HG03025 (cell line): ENCODE measurements around the gene VPS18.

ENCODE experiments used
- ATAC-seq: cut with Tn5 transposase; IDR thresholded peaks from one replicate; pipeline ENCODE4 v1.9.1; 2021; ENCODE audit warnings: mild to moderate bottlenecking, moderate library complexity; ENCODE audit not compliant: unreplicated experiment, low FRiP score

The VPS18 gene

DNA sequence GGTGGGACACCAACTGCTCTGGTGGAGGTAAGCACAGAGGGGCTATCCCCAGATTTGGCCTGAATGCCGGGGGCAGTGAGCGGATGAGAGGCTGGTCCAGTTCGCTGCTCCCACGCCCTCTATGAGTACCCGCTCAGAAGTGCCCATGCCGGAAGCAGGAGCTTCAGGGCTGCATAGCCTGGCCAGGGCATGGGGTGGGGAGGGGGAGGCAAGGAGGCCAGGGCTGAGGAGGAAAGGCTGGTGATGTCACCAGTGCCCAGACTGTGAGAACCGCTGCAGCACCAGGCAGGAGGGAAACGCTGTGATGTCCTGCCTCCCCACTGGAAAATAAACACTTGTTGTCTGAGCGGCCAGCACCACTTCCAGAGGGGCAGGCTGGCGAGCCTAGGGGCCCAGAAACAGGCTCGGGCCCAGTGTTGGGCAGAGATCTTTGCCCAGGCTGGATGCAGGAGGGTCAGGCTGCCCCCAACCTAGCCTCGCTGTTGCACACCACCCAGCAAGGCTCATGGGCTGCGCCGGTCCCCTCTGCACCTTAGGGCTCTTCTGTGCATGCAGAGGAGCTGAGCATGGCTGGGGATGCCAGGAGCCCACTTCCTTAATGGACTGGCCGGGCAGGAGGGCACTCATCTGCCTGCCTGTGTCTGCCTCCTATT lies 24.0 kb downstream of the VPS18 start:
- ATAC-seq: no peak

DNA sequence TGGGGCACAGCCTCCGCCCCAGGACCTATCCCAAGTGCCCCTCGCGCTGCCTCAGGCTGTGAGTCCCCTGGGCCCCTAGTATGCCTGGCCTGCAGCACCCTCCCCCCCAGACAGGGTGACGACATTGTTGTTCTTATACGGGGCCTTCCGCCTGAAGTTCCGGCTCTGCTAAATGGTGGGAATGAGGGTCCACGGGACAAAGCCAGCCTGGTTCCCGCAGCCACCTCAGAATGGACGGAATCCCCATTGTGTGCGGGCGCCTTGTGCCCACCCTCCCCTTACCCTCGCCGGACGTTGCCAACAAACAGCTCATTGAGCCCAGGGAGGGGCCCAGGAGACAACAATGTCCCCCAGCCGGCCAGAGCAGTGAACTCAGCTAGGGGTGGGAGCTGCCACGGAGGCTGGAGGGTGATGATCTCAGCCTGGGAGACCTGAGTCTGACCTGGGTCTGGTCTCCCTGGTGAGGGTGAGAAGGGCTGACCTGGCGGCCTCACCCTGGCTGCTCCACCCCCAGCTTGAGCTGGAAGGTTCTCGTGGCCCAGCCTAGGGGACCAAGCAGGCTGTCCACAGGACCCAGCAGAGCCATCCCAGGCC lies 24.6 kb downstream of the VPS18 start:
- ATAC-seq: no peak

DNA sequence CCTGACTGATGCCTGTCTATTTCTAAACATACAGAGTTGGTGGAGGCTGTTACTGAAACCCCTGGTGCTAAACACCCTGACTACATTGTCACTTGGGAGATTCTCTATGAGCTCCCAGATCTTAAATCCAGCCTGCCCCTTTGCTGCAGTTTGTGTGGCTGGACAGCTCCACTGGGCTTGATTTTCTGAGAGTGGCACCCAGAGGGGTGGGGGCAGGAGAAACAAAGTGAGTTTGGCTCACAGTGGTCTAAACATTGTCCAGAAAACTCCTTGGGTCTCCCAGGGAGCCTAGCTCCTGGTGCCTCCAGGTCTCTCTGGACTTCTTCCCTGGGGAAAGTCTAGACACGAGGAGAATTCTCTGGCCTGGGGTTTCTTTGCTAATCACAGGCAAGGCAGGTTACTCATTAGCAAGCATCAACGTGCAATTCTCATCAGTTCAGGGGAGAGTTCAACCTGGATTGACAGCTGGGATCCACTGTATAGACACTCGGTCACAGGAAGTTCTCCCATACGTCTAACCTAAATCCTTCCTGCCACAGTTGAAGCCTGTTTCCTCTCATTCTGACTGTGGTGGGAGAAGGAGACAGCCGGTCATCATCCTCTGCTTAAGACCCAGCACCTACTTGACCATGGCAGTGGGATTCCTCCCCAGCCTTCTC lies 27.8 kb downstream of the VPS18 start:
- no peak for ATAC-seq

DNA sequence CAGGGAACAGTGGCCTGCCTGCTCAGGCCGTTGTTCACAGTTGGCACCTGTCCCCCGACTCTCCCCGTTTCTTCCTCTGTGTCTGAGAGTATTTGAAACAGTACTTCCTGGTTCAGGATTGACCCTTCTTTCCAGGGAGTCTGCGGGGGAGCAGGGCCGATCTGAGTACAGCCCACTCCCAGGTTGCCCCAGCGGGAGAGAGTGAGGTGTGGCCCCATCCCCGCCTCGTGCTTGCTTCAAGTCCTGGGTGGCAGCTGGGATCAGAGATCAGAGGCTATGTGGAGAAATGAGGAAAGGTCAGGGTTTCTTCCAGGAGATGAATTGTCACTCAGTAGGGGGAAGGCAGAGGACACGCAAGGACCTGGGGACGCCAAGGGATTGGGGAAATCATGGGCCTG lies 28.4 kb downstream of the VPS18 start:
- no peak for ATAC-seq

DNA sequence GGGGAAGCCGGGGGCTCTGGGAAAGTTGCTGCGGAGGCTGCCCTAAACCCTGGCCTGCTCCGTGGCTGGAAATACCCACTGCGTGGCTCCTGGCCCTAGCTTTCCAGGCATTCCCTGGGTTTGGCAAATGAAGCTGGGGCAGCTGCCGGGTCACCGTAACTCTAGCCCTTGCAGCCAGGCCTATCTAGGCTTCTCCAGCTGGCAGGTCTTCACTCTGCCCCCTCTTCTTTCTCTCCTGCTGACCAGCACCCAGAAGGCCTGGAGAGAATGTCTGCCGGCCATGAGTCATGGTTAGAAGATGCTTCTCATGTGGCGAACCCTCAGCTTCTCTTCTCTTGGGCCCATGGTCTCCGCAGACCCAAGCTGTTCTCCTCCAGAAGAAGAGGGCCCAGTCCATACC lies 29.3 kb downstream of the VPS18 start:
- no peak for ATAC-seq

DNA sequence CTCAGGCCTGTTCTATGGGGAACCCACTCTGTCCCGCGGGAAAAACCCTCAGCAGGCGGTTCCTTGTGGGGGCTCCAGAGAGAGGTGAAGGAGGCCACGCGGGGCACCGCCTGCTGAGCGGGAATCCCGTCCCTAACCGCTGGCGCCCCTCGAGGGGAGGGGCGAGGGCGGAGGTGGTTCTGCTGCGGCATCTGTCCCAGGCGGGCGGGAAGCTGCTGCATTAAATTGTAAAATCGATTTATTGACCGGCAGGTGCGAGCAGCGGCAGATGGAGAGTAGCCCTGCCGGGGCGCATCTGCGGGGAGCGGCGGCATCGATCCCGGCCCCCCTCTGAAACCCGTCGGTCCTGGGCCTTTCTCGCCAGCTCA lies 31.2 kb downstream of the VPS18 start:
- no peak for ATAC-seq

DNA sequence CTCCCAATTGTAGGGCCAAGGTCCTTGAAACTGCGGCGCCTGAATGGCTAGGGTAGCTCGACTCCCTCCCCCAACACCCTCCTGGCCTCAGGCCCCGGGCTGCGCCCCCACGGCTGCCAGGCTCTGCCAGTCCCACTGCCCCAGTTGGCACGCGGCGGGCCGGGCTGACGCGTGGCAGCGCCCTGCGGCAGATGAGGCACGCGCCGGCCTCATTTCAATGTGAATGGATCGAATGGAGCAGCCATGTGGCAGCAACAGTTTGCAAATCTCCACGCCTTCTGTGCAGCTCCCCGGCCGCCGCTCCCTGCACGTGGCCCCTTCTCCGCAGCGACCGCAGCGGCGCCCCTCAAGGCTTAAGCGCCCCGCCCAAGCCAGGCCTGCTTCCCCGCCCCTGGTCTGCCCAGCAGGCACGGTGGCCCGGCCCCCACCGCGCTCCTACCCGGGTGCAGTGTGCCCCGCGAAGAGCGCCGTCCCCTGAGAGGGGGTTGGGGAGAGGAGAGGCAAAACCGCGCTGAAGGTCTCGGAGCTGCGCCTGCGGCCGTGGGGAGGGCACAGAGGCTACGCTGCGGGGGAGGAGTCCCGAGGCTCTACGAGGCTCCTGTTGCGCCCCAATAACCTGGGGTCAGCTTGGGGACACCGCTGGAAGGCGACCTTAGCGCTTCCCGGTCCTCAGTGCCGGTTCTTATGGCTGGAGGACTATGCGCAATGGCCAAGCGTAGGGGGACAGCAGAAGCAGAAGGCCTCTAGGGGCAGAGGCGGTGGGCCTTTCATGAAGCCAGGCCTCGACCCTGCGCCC lies 31.8 kb downstream of the VPS18 start:
- no peak for ATAC-seq

DNA sequence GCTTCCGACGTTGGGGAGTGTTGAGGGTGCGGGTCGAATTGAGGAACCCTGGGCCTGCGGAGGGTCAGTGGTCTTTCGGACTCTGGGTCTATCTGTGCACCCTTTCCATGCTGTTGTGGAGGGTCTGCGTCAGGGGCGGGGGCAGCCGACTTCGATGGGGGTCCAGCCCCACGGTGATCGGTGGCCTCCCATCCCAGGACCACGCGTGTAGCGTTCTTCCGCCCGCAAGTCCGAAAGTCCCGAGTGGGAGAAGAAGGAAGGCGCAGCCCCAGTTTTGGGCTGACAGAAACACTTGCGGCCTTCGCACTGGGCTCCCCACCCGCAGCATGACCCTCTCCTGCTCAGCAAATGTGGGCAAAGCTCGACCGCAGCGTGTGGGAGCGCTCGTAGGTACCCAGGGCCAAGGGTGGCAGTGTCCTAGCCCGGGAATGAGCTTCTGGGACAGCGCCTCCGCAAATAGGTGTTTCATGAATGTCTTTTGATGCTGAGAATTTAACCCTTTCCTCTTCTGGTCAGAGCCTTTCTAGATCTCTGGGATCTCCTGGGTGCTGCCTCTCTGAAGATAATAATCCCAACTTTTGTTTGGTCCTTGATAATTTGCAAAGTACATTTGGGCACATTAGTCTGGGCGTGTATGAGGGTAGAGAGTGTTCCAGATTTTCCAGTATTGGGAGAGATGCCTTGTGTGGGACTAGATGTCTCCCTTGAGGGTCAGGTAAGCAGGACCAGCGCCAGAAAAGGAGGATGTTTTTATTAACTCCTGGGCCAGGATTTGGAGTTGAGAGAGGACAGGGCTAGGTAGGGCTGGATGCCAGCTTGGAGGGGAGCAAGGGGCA lies 32.6 kb downstream of the VPS18 start:
- no peak for ATAC-seq

DNA sequence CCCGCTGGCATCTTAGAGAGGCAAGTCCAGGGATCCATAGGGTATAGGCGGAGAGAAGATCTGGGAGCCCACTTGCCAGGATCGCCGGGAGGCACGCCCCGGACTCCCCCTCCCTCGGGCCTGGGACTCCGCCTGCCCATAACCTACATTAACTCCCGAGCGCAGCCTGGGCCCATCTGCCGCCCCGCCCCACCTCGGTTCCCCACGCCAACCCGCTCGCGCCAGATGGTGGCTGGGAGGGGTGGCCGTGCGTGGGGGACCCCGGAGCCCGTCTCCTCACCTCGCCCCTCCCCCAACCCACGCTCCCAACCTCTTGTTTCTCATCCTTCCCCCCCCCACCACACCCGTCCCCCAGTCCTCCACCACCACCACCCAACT lies 33.2 kb downstream of the VPS18 start:
- ATAC-seq: no peak

DNA sequence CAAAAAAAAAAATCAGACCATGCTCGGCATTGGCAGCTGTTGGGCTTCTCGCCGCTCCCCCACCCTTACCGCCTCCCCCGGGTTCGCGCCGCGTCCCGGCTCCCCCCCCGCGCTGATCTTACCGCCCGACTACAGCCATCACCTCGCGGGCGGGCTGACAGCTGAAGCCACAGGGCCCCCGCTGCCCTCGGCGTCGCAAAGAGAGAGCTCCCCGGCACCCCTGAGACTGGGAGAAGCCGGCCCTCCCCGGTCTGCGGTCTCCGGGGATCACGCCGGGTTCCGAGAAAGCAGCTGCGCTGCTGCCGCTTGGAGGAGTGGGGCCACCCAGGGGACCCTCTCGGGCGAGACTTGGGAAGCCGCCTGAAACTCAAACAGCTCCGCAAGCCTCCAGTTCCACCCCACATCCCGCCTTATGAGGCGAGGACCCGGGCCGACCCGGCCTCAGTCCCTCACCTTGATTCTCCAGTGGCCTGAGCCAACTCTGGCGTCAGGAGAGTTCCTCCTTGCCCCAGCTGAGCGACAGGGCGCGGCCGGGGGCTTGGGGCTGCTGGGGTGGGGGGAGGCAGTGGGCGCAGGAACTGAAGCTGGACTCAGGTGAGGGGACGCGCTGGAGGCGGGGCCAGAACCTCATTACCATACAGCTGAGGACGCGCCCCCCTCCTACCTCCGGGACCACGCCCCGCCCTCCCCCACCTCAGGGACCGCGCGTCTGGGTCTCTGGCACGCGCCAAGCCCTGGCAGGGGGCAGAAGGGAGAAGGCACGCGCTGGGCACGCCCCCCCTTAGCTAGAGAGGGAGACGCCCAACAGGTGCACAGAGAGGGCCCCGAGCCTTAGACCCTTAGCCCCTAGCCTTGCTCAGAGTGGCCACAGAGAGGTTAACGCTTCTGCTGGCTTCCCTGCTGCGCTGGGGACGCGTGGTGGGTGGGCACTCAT lies 33.9 kb downstream of the VPS18 start:
- no peak for ATAC-seq

DNA sequence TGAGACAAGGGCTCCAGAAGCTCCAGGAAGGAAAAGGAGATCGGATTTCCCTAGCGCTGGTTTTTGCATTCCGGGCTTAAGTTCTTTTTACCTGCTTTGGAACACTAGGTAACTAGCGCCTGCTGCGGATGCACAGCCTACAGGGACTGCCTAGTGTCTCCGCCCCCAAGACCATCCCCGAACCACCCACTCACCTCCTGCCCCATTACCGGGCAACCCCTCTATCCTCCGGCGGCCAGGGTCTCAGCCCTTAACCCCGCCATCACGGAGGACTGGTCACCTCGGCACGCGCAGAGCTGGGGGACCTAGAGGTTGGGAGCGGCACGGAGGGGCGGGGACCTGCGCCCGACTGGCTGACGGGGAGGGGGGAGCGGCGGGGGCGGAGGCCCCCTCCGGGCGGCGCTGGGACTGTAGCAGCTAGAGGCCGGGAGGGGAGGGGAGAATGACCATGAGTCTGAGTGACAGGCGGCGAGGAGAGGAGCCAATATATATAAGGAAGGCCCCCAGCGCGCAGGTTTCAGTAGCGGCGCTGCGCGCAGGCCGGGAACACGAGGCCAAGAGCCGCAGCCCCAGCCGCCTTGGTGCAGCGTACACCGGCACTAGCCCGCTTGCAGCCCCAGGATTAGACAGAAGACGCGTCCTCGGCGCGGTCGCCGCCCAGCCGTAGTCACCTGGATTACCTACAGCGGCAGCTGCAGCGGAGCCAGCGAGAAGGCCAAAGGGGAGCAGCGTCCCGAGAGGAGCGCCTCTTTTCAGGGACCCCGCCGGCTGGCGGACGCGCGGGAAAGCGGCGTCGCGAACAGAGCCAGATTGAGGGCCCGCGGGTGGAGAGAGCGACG lies 34.8 kb downstream of the VPS18 start, which contains the start of gene DLL4:
DLL4 (plus strand) TSS at position 520 of the 839 bp plus-strand sequence. CDS start 329 bp downstream, outside the sequence.
- ATAC-seq: no peak

DNA sequence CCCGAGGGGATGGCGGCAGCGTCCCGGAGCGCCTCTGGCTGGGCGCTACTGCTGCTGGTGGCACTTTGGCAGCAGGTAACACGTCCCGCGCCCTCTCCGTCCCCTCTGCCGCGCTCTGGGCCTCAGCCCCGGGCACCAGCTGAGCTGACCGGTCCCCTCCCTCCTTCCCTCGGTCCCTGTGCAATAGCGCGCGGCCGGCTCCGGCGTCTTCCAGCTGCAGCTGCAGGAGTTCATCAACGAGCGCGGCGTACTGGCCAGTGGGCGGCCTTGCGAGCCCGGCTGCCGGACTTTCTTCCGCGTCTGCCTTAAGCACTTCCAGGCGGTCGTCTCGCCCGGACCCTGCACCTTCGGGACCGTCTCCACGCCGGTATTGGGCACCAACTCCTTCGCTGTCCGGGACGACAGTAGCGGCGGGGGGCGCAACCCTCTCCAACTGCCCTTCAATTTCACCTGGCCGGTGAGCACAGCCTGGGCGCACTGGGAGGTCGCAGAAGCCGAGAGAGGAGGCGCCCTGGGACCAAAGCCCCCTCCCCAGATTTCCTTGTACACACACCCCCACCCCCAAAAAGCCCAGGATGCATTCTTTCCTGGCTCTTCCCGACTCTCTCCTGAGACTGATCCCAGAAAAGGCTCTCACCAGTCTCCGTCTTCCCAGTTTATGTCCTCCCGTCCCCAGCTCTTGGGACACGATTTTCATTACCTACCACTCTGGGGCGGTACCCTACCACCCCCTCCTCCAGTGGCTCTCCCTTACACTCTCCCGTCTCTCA lies 35.6 kb downstream of the VPS18 start:
- ATAC-seq: no peak

DNA sequence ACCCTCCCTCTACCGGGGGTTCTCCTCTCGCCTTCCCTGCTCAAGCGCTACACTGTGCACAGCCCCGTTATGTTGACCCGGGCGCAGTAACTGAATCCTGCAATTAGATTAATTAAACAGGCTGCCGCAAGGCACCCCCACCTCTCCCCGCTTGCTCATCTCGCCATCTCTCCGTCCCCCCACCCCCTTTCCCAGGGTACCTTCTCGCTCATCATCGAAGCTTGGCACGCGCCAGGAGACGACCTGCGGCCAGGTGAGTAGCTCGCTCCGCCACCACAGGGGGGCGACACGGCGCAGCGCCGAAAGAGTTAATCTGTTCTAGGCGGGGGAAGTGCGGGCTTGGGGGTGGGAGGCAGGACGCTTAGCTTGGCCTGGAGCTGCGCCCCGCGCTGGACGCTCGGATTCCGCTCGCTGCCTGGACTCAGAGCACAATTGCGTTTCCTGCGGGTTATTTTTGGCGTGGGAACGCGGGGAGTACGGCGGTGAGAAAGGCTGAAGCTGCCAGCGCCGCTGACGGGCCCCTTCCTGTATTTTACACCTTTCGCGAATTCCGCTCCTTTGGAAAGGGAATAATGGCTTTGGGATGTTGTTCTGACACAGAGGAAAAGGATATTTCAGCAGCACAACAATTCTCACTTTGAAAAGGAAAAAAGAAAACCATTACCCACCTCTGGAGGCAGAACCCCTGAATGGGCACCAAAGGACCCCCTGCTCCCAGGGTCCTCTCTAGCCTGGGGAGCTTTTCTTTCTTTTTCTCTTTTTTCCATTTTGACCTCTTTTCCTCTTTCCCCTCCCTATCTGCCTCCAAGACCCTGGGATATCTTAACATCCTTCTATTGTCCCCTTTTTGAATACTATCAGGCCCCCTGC lies 36.4 kb downstream of the VPS18 start:
- no peak for ATAC-seq

DNA sequence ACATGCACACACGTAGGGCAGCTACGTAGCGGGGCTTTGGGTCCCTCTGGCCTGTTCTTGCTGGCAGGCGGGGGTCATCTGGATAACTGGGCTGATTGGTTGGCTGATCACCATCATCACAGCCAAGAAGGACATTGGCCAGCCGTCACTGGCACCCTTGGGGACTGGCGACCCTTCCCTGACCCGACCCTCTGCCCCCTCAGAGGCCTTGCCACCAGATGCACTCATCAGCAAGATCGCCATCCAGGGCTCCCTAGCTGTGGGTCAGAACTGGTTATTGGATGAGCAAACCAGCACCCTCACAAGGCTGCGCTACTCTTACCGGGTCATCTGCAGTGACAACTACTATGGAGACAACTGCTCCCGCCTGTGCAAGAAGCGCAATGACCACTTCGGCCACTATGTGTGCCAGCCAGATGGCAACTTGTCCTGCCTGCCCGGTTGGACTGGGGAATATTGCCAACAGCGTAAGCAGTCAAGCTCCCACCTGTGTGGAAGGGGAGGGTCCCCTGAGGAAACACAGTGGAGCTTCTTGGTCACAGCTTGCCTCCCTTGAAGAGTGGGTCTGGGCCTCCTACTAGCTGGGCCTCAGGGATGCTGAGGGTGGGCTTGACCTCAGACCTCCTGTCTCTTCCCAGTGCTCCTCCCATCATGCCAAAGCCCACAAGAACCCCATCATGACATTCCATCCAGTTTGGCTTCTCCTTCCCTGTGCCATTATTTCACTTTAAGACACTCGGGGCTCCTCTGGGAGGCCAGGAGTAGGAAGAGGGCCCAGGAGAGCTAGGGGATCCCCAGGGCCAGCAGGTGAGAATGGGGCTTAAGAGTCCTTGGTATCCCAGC lies 37.3 kb downstream of the VPS18 start:
- no peak for ATAC-seq

DNA sequence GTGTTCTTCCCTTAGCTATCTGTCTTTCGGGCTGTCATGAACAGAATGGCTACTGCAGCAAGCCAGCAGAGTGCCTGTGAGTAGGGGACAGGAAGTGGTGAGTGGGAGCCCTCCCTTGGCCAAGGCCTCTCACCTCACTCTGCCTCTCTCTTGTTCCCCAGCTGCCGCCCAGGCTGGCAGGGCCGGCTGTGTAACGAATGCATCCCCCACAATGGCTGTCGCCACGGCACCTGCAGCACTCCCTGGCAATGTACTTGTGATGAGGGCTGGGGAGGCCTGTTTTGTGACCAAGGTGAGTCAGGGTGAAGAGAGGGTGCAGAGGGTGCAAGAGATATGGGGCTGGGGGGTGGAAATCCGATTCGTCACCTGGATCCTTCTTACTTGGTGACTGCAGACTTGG lies 37.9 kb downstream of the VPS18 start:
- ATAC-seq: no peak
